ENCODE measurements around the gene PIK3C3. TPM values are rescaled to one million over a fixed set of nuclear protein-coding genes. Genes with fewer than 3 reads are reported as not detected.

Gene PIK3C3
- total and polyA plus RNA-seq, 2 of the 8 experiments (the other 6 are each of a cell fraction or from before 2014, with no cell fraction given), result 15.3 to 47.4 TPM

GRCh38 chr18:41974796-41975201, 19.8 kb downstream of the PIK3C3 start (continued):
- TF ChIP-seq TBP (IDR thresholded peaks at IDR 0.05; ENCODE audit: low read depth, low read length) (no peak), CTBP2 (IDR thresholded peaks at IDR 0.05; ENCODE audit: borderline replicate concordance, insufficient read depth, insufficient read length, low read length) (no peak), RNF2 (IDR thresholded peaks at IDR 0.05; ENCODE audit: borderline replicate concordance, low read depth, low read length, missing control alignments, poor library complexity, severe bottlenecking) (no peak), RBBP5 (IDR thresholded peaks at IDR 0.05; ENCODE audit: borderline replicate concordance, low read depth, low read length) (no peak), BACH1 (IDR thresholded peaks at IDR 0.05; ENCODE audit: low read length) (no peak), RFX5 (IDR thresholded peaks at IDR 0.05; ENCODE audit: borderline replicate concordance, low read depth, low read length) (no peak), CHD1 (IDR thresholded peaks at IDR 0.05; ENCODE audit: low read depth, low read length) (no peak)
